Parathyroid adenoma (tissue), 2 donors: ENCODE results near the gene HELZ.

Experiments used
- H2AFZ ChIP-seq: fragments of 300-600 bp; sonication (generic); one replicate; pipeline ENCODE4 v1.7.0; 2017; ENCODE audit warnings: antibody characterized with exemption, mild to moderate bottlenecking
- H3K27ac ChIP-seq: fragments of 300-600 bp; sonication (generic); one replicate; pipeline ENCODE4 v1.7.0; 2017
- H3K27me3 ChIP-seq: fragments of 300-600 bp; sonication (generic); one replicate; pipeline ENCODE4 v1.7.0; 2017; ENCODE audit warnings: low read length; ENCODE audit not compliant: control insufficient read depth, insufficient read depth
- H3K36me3 ChIP-seq: fragments of 300-600 bp; sonication (generic); one replicate; pipeline ENCODE4 v1.7.0; 2017; ENCODE audit warnings: low read length; ENCODE audit not compliant: control insufficient read depth, insufficient read depth
- H3K4me1 ChIP-seq: fragments of 300-600 bp; sonication (generic); one replicate; pipeline ENCODE4 v1.7.0; 2017; ENCODE audit warnings: control low read depth
- H3K4me2 ChIP-seq: fragments of 300-600 bp; sonication (generic); one replicate; pipeline ENCODE4 v1.7.0; 2017; ENCODE audit warnings: low read length
- H3K4me3 ChIP-seq: fragments of 300-600 bp; sonication (generic); one replicate; pipeline ENCODE4 v1.7.0; 2017; ENCODE audit warnings: low read depth, low read length
- H3K79me2 ChIP-seq: fragments of 300-600 bp; sonication (generic); one replicate; pipeline ENCODE4 v1.7.0; 2017; ENCODE audit warnings: control low read depth
- H3K9ac ChIP-seq: fragments of 300-600 bp; sonication (generic); one replicate; pipeline ENCODE4 v1.7.0; 2017; ENCODE audit warnings: mild to moderate bottlenecking
- H3K9me3 ChIP-seq: fragments of 300-600 bp; sonication (generic); one replicate; pipeline ENCODE4 v1.7.0; 2017; ENCODE audit warnings: low read length; ENCODE audit not compliant: control insufficient read depth
- TF ChIP-seq, protein P1 (sequence below): fragments of 300-600 bp; sonication (generic); IDR thresholded peaks from one replicate; pipeline ENCODE4 v1.7.0; 2017; ENCODE audit warnings: antibody characterized with exemption, mild to moderate bottlenecking
- donor health status: primary hyperparathyroidism.

HELZ gene

DNA sequence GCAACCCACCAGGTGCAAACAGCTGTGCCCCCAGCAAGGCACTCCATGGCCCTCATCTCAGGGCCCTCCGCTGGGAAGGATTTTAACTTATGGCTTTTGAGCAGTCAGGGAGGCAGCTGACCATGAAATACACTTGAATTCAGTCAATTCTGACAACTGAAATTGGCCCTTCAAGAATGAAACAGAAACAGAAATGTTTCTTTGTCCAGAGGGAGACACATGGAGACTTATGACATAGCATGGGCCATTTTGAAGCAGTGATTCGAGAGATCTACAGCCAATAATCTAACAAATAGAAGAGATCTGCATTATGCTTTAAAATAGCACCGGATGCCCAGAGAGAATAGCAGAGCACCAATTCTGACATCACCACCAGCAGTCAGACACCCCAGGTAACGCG, 193.2 kb downstream of the HELZ start:
- Histone ChIP-seq H3K27ac (no peak overlapping the region), H3K36me3 (no peaks in the 10 kb centered on the region), H3K4me3 (no peak overlapping the region), H3K9me3 (no peaks in the 10 kb centered on the region), H3K27me3 (no peaks in the 10 kb centered on the region), H3K4me1 (peaks cover 6% of the 10 kb centered on the region), H3K4me2 (no peak overlapping the region), H3K79me2 (no peaks in the 10 kb centered on the region), H2AFZ (peak overlapping the region; percentile 11), H3K9ac (no peak overlapping the region)
- TF ChIP-seq, protein P1, sequence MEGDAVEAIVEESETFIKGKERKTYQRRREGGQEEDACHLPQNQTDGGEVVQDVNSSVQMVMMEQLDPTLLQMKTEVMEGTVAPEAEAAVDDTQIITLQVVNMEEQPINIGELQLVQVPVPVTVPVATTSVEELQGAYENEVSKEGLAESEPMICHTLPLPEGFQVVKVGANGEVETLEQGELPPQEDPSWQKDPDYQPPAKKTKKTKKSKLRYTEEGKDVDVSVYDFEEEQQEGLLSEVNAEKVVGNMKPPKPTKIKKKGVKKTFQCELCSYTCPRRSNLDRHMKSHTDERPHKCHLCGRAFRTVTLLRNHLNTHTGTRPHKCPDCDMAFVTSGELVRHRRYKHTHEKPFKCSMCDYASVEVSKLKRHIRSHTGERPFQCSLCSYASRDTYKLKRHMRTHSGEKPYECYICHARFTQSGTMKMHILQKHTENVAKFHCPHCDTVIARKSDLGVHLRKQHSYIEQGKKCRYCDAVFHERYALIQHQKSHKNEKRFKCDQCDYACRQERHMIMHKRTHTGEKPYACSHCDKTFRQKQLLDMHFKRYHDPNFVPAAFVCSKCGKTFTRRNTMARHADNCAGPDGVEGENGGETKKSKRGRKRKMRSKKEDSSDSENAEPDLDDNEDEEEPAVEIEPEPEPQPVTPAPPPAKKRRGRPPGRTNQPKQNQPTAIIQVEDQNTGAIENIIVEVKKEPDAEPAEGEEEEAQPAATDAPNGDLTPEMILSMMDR, result no peak

DNA sequence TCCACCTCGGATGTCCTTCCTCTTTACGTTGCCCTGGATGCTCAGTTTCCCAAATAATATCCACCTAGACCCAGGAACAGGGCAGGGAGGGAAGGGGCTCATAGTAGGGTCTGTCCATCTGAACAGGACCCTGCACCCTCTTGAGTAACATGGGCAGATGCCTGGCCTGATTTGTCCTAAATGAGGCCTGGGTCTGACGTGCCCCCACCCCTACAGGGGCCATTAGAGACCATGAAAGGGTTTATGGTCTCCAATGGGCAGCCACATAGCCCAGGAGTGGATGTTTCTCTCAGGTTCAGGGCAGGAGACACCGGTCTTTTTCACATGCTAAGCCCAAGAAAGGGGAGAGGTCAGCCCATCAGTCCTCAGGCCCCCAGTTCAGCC, 193.8 kb downstream of the HELZ start:
- Histone ChIP-seq H3K4me1 (peaks cover 6% of the 10 kb centered on the region), H3K4me2 (no peak overlapping the region), H3K4me3 (no peak overlapping the region), H3K27ac (no peak overlapping the region), H2AFZ (peak overlapping the region; percentile 39), H3K9ac (no peak overlapping the region), H3K9me3 (no peaks in the 10 kb centered on the region), H3K27me3 (no peaks in the 10 kb centered on the region), H3K79me2 (no peaks in the 10 kb centered on the region), H3K36me3 (no peaks in the 10 kb centered on the region)
- TF ChIP-seq, protein P1, result no peak

DNA sequence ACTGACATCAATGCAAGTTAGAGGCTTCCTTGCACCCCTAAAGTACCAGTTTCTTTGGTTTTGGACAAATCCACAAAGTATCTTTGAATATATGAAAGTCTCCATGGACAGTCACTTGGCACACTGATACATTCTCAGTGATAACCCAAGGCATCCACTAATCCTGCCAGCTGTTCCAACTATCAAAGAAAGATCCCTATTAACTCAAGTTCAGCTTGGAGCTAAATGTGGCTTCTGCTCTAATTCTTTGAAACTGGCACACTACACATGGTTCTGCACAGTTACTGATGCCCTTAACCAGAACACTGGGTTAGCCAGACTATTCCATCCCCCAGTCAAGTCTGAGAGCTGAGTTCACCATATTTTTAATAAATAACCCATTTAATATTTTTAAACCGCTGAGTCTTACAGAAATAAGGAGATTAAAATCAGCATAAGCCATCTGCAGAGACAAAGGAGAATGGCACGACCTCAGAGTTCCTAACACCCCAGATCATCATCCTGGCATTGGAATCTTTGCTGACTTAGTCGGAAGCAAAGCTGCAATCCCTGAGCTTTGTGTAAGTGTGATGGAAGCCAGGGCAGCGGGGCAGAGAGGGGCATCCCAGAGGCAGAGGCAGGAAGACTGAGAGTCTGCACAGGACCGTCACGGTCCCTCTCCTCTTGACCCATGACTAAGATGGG, 194.4 kb downstream of the HELZ start:
- H3K36me3 ChIP-seq, result no peaks in the 10 kb centered on the region
- no peaks in the 10 kb centered on the region for H3K79me2 ChIP-seq
- no peak overlapping the region for H3K9ac ChIP-seq
- peak overlapping the region; percentile 39 for H2AFZ ChIP-seq
- no peak overlapping the region for H3K4me3 ChIP-seq
- TF ChIP-seq, protein P1, result no peak
- no peaks in the 10 kb centered on the region for H3K27me3 ChIP-seq
- H3K27ac ChIP-seq, result no peak overlapping the region
- peaks cover 6% of the 10 kb centered on the region for H3K4me1 ChIP-seq
- H3K4me2 ChIP-seq, result no peak overlapping the region
- H3K9me3 ChIP-seq, result no peaks in the 10 kb centered on the region

DNA sequence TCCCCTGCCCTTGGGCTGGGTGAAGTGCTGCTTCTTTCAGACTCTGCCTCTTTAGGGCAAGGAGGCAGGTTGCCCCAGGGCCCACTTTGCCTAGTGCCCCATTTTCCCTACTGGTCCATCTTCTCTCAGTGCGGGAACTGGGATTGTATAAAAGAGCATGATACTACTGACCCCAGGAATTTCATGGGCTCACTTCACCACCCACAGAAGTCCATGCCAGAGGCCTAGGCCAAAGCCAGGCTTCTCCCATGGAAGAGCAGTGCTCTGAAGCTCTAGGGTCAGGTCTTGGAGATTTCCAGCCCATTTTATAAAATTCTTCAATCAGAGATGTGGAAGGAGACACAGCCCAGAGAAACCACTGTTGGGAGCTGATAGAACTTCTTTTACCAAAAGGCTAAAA, 194.9 kb downstream of the HELZ start:
- peaks cover 6% of the 10 kb centered on the region for H3K4me1 ChIP-seq
- H3K4me2 ChIP-seq, result no peak overlapping the region
- H3K79me2 ChIP-seq, result no peaks in the 10 kb centered on the region
- no peak overlapping the region for H3K9ac ChIP-seq
- no peak overlapping the region for H3K27ac ChIP-seq
- no peaks in the 10 kb centered on the region for H3K36me3 ChIP-seq
- H2AFZ ChIP-seq, result no peak overlapping the region
- H3K9me3 ChIP-seq, result no peaks in the 10 kb centered on the region
- TF ChIP-seq, protein P1, result no peak
- H3K27me3 ChIP-seq, result no peaks in the 10 kb centered on the region
- no peak overlapping the region for H3K4me3 ChIP-seq
